Suprapubic skin (tissue), 4 donors: ENCODE data around the gene RBMS3.

ENCODE experiments used
- CTCF ChIP-seq, 2 donors: fragments of 200-600 bp in 1 of 2; fragments of 450-650 bp in 1 of 2; sonication (generic) in 1 of 2; IDR thresholded peaks; one replicate each; pipeline ENCODE4 v1.5.1; 2016 to 2019; ENCODE audit warnings: antibody characterized with exemption in 2 of 2, mild to moderate bottlenecking in 1 of 2, moderate library complexity in 1 of 2
- EP300 ChIP-seq: sonication (generic); formaldehyde crosslinking; IDR thresholded peaks from one replicate; pipeline ENCODE4 v1.6.1; 2017; ENCODE audit warnings: antibody characterized with exemption
- POLR2A ChIP-seq, 2 donors: fragments of 450-650 bp; IDR thresholded peaks; one replicate each; pipeline ENCODE4 v1.6.1; 2017; ENCODE audit warnings: antibody characterized with exemption in 2 of 2, mild to moderate bottlenecking in 2 of 2, moderate library complexity in 2 of 2
- POLR2AphosphoS5 ChIP-seq, 3 donors: sonication (generic); formaldehyde crosslinking; IDR thresholded peaks; one replicate each; pipeline ENCODE4 v1.6.1; 2017; ENCODE audit warnings: antibody characterized with exemption in 3 of 3

DNA sequence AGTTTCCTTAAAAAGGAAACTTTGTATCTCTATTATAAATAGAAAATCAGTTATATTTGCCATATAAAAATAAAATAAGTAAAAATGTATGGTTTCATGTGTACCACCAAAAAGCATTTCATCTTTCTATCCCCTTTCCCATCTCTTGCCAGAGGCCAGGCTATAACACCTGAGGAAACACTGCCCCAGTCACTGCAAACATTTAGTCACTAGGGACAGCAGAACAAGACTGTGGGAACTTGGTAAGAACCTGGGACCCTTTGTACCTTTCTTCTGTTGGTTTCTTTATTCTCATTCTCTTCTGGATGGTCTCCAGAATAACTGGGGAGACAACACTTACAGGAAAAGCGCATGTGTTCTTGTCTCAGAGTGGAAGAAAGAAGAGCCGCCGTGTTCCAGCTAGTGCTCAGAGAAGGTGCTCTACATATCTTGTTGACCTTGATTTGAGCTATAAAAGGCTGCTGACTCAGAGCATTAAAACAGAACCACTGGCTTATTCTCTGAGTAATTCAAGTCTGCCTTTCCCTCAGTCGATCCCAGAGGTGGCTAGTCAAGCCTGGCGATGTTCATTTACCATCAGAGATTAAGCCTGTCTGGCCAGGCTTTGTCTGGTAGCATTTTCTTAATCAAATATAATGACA is 361.6 kb downstream of the RBMS3 start:
- no peak for TF ChIP-seq CTCF (IDR thresholded peaks at IDR 0.05)
- TF ChIP-seq POLR2A (IDR thresholded peaks at IDR 0.05): no peak
- no peak for TF ChIP-seq EP300
- no peak for TF ChIP-seq POLR2AphosphoS5 (IDR thresholded peaks at IDR 0.05)
